ENCODE measurements around the gene WBP4.

WBP4 gene

DNA sequence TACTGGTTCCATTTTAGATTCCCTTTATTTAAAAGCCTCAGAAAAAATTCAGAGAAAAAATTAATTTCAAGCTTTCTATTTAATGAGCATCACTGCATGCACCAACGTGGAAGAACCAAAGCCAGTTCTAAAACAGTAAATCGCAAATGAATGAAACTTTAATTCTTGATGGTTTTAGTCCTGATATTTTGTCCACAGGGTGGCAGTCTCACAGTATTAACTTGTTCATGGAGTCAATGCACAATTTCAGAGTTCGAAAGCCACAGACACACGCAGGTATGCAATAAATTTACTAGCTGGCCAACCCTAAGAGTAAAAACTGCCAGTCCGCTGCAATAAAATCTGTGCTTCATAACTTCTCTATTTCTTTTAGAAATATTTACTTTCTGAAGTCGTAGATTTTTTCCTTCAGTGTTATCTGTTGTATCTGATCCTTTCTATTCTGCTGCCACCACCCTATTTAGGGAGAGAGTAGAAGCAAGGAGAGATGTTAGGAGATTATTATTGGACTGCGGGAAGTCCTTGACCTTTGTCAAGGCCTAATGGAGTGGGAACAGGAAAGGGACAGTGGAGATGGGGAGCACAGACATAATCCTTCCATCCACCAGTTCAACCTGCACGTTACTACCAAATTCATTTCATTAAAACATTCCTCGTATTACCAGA, 7.0 kb upstream of the WBP4 start:
- TF ChIP-seq, protein P1, sequence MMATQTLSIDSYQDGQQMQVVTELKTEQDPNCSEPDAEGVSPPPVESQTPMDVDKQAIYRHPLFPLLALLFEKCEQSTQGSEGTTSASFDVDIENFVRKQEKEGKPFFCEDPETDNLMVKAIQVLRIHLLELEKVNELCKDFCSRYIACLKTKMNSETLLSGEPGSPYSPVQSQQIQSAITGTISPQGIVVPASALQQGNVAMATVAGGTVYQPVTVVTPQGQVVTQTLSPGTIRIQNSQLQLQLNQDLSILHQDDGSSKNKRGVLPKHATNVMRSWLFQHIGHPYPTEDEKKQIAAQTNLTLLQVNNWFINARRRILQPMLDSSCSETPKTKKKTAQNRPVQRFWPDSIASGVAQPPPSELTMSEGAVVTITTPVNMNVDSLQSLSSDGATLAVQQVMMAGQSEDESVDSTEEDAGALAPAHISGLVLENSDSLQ (IDR thresholded peaks at IDR 0.05), result no peak
- TF ChIP-seq HDGF (IDR thresholded peaks at IDR 0.05; ENCODE audit: borderline replicate concordance) (no peak), FOXM1 (IDR thresholded peaks at IDR 0.05; ENCODE audit: borderline replicate concordance) (no peak), BHLHE40 (IDR thresholded peaks at IDR 0.05; ENCODE audit: borderline replicate concordance) (no peak), SUZ12 (IDR thresholded peaks at IDR 0.05) (no peak), ELF4 (IDR thresholded peaks at IDR 0.05) (no peak), FOXK2 (IDR thresholded peaks at IDR 0.05) (no peak), L3MBTL2 (conservative IDR thresholded peaks at IDR 0.05) (no peak), LEF1 (IDR thresholded peaks at IDR 0.05; ENCODE audit: borderline replicate concordance) (no peak)
- DNase-seq (ENCODE audit: extremely low spot score), result peak; percentile 28
- ChIA-PET POLR2A (no interaction called here), CTCF (interaction anchor here (0.6 to 1.9 kb wide), 11 partner anchors 9 to 298 kb away, joined by 3 to 12 read pairs (median 3); no protein-coding TSS in a partner anchor)

DNA sequence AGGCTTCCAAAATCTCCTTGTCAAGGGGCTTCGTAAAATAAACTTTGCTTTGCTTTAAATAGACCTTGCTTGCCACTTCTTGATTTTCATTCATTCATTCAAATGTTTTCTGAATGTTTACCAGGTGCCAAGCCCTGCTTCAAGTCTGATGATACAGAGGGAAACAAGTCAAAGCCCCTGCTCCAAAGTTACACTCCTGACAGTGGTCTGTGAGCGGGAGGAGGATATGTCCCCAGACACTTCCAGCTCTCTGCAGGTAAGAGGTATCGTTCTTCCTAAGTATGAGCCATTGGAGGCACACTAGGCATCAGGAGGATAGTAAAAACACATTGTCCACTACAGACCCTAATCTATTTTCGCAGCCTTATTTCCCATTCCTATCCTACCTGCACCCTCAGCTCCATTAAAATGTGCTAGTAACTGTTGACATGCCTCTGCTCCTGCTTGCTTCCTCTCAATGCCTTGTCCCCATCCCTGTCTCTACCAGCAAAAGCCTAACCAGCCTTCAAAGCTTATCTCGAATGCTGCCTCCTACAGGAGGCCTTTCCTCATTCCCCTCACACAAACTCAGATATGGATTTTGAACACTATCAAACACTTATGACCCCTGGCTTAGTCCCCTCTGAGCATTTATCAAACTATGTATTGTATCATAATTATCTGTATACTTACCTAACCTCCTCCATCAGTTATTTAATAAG, 6.2 kb upstream of the WBP4 start:
- POLR2A ChIA-PET, result no interaction called here
- peak; percentile 20 for DNase-seq (ENCODE audit: extremely low spot score)
- CTCF ChIA-PET, result interaction anchor here (0.6 to 1.9 kb wide), 13 partner anchors 9 to 297 kb away, joined by 3 to 12 read pairs (median 3); no protein-coding TSS in a partner anchor
- TF ChIP-seq SP1 (IDR thresholded peaks at IDR 0.05) (no peak), CTBP1 (IDR thresholded peaks at IDR 0.05; ENCODE audit: borderline replicate concordance) (no peak), NFRKB (IDR thresholded peaks at IDR 0.05) (no peak), LEF1 (IDR thresholded peaks at IDR 0.05; ENCODE audit: borderline replicate concordance) (no peak), HDGF (IDR thresholded peaks at IDR 0.05; ENCODE audit: borderline replicate concordance) (no peak), ZNF384 (IDR thresholded peaks at IDR 0.05) (no peak)
- TF ChIP-seq, protein P1 (IDR thresholded peaks at IDR 0.05), result no peak

DNA sequence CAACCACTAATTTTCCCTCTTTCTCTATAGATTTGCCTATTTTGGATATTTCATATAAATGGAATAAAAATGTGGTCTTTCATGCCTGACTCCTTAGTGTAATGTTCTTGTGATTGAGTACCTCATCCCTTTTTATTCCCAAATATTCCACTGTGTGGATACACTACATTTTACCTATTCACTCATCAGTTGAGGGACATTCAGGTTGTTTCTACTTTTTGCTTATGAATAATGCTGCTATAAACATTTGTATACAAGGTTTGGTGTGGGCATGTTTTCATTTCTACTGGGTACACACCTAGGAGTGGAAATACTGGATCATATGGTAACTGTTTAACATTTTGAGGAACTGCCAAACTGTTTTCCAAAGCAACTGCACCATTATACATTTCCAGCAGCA, 5.1 kb upstream of the WBP4 start:
- TF ChIP-seq SP1 (IDR thresholded peaks at IDR 0.05) (no peak), TARDBP (IDR thresholded peaks at IDR 0.05) (no peak), BHLHE40 (IDR thresholded peaks at IDR 0.05; ENCODE audit: borderline replicate concordance) (no peak), FOXM1 (IDR thresholded peaks at IDR 0.05; ENCODE audit: borderline replicate concordance) (no peak), ARNT (IDR thresholded peaks at IDR 0.05) (no peak), LEF1 (IDR thresholded peaks at IDR 0.05; ENCODE audit: borderline replicate concordance) (no peak), L3MBTL2 (conservative IDR thresholded peaks at IDR 0.05) (no peak)
- TF ChIP-seq, protein P1 (IDR thresholded peaks at IDR 0.05), result no peak
- POLR2A ChIA-PET, result no interaction called here
- CTCF ChIA-PET, result interaction anchor here (1.9 kb wide), 1 partner anchor 36 kb away, joined by 12 read pairs; no protein-coding TSS in a partner anchor
- no peak for DNase-seq (ENCODE audit: extremely low spot score)

DNA sequence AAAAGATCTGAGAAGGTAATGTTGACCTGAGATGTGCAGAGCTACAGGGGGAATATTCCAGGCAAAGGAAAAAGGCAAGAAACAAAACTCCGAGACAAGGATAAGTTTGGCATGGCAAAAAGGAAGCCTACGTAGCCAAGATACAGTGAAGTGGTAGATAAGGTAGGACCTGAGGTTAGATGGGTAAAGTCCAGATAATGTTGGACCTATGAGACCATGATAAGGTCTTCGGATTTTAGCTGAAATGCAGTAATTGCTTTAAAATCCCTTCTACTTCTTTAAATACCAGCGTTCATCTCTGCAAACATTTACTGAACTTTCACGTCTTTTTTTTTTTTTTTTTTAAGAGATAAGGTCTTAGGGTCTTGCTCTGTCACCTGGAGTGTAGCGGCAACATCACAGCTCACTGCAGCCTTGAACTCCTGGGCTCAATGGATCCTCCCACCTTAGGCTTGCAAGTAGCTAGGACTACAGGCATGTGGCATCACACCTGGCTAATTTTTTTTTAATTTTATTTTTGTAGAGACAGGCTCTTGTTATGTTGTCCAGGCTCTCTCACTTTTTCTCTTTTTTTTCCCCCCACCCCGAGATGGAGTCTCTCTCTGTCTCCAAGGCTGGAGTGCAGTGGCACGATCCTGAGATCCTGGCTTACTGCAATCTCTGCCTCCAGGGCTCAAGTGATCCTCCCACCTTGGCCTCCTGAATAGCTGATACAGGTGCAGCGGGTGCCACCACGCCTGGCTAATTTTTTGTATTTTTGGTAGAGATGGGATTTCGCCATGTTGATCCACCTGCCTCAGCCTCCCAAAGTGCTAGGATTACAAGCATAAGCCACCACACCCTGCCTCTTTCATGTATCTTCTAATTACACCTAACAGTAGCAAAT, 4.2 kb upstream of the WBP4 start:
- TF ChIP-seq HDGF (IDR thresholded peaks at IDR 0.05; ENCODE audit: borderline replicate concordance), result no peak
- no peak for TF ChIP-seq NFRKB (IDR thresholded peaks at IDR 0.05)
- no peak for TF ChIP-seq ELF4 (IDR thresholded peaks at IDR 0.05)
- TF ChIP-seq FOXA1 (IDR thresholded peaks at IDR 0.05), result no peak
- no peak for TF ChIP-seq CTBP1 (IDR thresholded peaks at IDR 0.05; ENCODE audit: borderline replicate concordance)
- TF ChIP-seq FOXK2 (IDR thresholded peaks at IDR 0.05), result no peak
- no peak for TF ChIP-seq SUZ12 (IDR thresholded peaks at IDR 0.05)
- no peak for TF ChIP-seq LEF1 (IDR thresholded peaks at IDR 0.05; ENCODE audit: borderline replicate concordance)
- no peak for TF ChIP-seq L3MBTL2 (conservative IDR thresholded peaks at IDR 0.05)
- TF ChIP-seq SP1 (IDR thresholded peaks at IDR 0.05), result no peak
- no peak for TF ChIP-seq TARDBP (IDR thresholded peaks at IDR 0.05)
- TF ChIP-seq BHLHE40 (IDR thresholded peaks at IDR 0.05; ENCODE audit: borderline replicate concordance), result no peak
- TF ChIP-seq, protein P1 (IDR thresholded peaks at IDR 0.05), result no peak
- no peak for TF ChIP-seq ZNF384 (IDR thresholded peaks at IDR 0.05)
- TF ChIP-seq FOXM1 (IDR thresholded peaks at IDR 0.05; ENCODE audit: borderline replicate concordance), result no peak
- no peak for TF ChIP-seq ARNT (IDR thresholded peaks at IDR 0.05)
- ChIA-PET POLR2A (no interaction called here), CTCF (no interaction called here)

More for the DNA sequence above, 4.2 kb upstream of the WBP4 start:
- no peak for DNase-seq (ENCODE audit: extremely low spot score)

Data from HEK293T (cell line).